ENCODE measurements around the gene ITPRID2.

- TF ChIP-seq, protein P1, sequence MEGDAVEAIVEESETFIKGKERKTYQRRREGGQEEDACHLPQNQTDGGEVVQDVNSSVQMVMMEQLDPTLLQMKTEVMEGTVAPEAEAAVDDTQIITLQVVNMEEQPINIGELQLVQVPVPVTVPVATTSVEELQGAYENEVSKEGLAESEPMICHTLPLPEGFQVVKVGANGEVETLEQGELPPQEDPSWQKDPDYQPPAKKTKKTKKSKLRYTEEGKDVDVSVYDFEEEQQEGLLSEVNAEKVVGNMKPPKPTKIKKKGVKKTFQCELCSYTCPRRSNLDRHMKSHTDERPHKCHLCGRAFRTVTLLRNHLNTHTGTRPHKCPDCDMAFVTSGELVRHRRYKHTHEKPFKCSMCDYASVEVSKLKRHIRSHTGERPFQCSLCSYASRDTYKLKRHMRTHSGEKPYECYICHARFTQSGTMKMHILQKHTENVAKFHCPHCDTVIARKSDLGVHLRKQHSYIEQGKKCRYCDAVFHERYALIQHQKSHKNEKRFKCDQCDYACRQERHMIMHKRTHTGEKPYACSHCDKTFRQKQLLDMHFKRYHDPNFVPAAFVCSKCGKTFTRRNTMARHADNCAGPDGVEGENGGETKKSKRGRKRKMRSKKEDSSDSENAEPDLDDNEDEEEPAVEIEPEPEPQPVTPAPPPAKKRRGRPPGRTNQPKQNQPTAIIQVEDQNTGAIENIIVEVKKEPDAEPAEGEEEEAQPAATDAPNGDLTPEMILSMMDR (IDR thresholded peaks at IDR 0.05), result no peak
- no peak for TF ChIP-seq POLR2A (IDR thresholded peaks at IDR 0.05)
Observed at GRCh38 chr2:181958726-181959125, 67.2 kb downstream of the ITPRID2 start.
